ENCODE results near the gene CPNE8.
"Not testable (repeated sequence)": the region's sequence is repeated elsewhere in the genome, so short reads cannot be mapped to it uniquely, and the experiment has no call there.

The CPNE8 gene

DNA sequence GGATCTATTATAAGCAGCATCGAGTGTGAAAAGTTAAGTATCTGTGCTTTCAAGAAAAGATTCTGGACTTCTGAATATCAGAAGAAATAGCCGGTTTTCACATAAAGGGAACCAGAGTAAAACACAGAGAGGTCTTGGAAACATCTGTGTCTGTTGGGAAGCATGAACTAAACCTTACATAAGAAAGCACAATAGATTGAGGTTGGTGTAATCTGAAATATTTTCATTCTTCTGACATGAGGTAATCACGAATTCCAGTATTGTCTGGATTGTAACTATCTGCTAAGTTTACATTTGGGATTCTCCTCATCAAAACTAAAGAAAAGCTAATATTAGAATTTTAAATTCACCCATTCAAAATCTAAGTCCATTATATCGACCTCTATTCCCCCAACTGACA lies 161.3 kb downstream of the CPNE8 start:
- no peak for DNase-seq (ENCODE audit: low read depth in 1 of 2, low spot score in 1 of 2)

DNA sequence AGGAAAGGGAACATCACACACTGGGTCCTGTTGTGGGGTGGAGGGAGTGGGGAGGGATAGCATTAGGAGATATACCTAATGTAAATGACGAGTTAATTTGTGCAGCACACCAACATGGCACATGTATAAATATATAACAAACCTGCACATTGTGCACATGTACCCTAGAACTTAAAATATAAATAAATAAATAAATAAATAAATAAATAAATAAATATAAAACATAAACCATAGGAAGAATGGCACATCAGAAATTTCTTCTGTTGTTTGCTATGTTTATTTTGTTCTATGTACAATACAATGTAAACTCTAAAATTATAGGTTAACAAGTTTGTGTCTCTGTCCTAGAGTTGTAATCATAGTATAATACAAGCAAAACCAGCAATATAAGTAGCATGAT lies 162.9 kb downstream of the CPNE8 start:
- not testable (repeated sequence) for DNase-seq (ENCODE audit: low read depth in 1 of 2, low spot score in 1 of 2)

DNA sequence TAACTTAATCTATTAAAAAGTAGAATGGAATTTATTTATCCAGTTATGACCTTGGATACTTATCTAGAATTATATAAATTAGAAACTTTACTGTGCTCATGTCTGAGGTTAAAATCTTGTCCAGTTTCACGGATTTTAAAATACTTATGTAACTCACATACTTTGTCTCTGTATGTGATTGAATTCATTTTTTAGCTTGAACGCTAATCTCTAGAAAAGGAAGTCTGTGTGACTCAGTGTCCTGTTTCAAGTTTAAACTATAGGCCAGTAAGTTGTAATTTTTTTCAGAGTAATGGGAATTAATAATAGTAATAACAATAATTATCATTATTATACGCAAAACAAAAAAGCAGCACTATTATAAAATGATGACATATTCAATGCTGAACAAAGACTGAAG lies 168.6 kb downstream of the CPNE8 start:
- no peak for DNase-seq (ENCODE audit: low read depth in 1 of 2, low spot score in 1 of 2)

GRCh38 chr12:38732761-38733160 lies 172.6 kb downstream of the CPNE8 start:
- no peak for DNase-seq (ENCODE audit: low read depth in 1 of 2, low spot score in 1 of 2)

DNA sequence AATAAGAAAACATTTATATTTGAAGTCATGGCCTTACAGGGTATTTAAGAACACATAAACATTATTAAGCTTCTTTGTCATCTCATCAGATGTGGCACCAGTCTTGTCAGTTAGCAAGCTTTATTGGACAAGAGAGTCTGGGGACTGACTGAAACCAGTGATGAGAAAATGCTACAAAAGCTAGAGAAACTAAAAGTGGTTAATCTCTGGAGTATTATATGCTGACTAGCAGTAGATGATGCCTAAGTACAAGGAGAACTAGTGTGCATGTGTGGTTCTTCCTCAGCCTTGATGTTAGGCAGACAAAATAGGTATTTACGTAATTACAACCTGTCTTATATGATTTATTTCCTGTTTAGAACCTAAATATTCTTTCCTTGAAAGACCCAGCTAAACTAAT lies 176.5 kb downstream of the CPNE8 start:
- DNase-seq (ENCODE audit: low read depth in 1 of 2, low spot score in 1 of 2), result no peak

DNA sequence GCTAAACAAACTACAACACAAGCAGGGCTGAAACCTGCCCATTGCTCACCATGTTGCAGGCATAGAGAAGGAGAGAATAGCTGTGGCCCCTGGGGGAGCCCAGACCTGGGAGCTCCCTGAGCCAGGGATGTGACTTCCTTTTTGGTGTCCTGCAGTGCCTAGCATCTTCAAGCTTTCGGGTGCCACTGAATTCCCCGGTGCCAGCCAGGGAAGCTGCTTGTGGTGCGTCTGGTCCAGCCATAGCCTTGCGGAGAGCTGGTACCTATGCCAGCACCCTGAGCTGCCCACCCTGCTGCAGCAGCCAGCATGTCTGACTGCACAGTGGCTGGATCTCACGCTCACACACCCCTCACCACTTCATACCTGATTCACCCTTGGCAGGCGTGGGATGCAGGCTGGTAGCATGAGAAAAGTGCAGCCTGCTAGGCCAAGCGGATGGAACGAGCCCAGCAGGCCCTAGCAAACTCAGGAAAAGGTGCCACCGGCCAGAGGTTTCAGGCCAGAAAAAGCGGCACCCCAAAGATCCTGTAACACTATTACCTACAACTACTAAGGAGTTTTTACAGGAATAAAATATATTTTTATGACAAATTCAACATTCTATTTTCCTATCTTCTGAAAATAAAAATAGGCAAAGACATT lies 183.7 kb downstream of the CPNE8 start:
- no peak for DNase-seq (ENCODE audit: low read depth in 1 of 2, low spot score in 1 of 2)

DNA sequence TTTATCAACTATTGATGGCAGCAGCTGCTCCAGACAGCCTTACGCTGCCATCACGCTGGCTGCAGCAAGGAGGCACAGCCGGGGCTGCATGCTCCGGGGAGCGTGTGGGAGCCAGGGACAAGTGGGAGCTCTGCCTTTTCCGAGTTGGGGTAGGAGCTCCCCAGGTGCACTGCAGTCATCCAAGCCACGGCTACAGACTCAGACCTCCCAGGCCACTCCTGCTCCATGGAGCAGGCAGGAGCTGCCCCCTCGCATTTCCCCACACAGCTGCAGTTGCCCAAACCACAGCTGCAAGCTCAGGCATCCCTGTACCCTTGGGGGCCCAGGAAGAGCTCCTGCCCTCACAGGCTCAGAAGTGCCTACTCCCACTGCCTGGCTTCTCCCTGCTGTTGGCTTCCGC lies 184.7 kb downstream of the CPNE8 start:
- DNase-seq (ENCODE audit: low read depth in 1 of 2, low spot score in 1 of 2), result no peak

- DNase-seq (ENCODE audit: low read depth in 1 of 2, low spot score in 1 of 2), result no peak
These were observed 192.1 kb downstream of the CPNE8 start for GRCh38 chr12:38713294-38713693.

GRCh38 chr12:38711054-38711453 lies 194.3 kb downstream of the CPNE8 start:
- no peak for DNase-seq (ENCODE audit: low read depth in 1 of 2, low spot score in 1 of 2)

DNA sequence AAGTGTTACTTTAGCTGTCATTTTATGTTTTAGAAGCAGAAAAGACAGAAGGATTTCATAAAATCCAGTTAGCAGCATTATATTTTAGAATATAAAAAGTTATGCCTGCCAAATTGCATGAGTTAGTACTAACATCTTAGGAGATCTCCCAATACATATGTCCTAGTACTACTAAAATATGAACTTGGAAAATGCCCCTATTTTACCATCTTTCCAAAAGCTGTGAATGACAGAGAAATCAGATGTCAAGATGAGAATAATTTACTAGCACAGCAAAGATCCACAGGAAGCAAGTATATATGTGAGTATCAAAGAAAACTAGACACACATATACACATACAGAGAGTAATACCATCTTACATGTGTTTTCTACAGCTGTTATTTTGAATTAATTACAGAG lies 196.9 kb downstream of the CPNE8 start:
- DNase-seq (ENCODE audit: low read depth in 1 of 2, low spot score in 1 of 2), result no peak

GRCh38 chr12:38707648-38708047 lies 197.7 kb downstream of the CPNE8 start:
- DNase-seq (ENCODE audit: low read depth in 1 of 2, low spot score in 1 of 2), result no peak

DNA sequence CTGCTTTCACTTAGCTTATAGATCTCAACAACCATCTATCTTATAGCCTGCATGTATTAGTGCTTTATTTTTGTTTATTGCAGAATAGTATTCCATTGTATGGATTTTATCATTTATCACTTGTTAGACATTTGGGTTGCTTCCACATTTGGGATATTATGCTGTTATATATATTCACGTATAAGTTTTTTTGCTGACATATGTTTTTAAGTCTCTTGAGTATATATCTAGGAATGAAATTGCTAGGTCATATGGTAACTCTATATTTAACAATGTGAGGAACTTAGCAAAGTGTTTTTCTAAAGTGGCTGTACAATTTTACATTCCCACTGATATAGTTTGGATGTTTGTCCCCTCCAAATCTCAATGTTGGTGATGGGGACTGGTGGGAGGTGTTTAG lies 208.1 kb downstream of the CPNE8 start:
- DNase-seq (ENCODE audit: low read depth in 1 of 2, low spot score in 1 of 2), result no peak

- DNase-seq (ENCODE audit: low read depth in 1 of 2, low spot score in 1 of 2), result no peak
These were observed 210.3 kb downstream of the CPNE8 start for GRCh38 chr12:38695057-38695456.

DNA sequence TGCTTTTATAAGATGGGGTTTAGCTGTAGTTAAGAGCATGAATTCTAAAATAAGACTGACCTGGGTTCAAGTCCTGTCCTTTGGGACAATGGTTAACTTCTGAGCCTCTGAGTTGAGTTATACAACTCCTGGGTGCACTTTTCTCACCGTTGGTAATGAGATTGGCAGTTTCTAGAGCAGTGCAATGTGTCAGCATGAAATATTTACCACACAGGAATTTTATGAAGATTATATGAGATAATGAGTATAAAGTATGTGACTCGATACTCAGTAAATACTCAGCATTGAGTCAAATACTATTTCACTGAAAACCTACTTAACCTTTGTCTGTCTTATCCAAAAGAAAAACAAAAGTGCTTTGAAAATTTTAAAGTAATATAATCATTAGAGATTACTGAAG lies 214.2 kb downstream of the CPNE8 start:
- DNase-seq (ENCODE audit: low read depth in 1 of 2, low spot score in 1 of 2), result no peak

DNA sequence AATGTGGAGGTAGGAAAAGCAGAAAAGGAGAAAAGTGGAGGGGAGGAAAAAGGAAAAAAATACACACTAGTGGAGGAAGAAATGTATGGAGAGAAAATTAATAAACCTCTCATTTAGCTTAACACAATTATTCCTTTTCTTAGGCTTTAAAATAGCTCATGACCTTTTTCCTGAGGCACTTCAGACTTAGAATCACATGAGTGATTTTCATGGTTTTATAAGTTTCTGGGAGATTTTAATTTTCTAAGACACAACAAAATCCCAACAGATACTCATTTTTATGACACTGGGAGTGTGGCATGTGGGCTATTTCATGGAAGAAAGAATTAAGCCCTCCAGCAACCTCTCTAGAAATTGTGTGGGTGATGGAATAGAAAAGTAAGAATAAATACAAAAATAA lies 214.7 kb downstream of the CPNE8 start:
- DNase-seq (ENCODE audit: low read depth in 1 of 2, low spot score in 1 of 2), result no peak

DNA sequence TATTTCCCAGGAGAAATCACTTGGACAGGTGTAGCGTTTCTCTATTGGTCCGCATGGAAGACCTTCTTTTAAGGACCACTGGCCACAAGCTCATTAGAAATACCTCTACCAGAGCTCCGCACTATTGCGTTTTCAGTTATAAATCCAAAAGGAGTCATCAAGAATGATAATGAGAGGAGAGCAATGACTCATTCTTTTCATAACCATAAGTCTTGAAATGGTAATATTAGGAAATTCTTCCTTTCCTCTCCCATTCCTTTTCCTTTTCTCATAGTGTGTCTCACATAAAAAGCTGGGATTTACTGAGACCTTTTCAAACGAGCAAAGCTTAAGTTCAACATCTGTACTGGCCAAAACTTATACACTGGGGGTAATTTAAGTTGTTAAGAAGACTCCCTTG lies 215.7 kb downstream of the CPNE8 start:
- no peak for DNase-seq (ENCODE audit: low read depth in 1 of 2, low spot score in 1 of 2)

GRCh38 chr12:38689195-38689594 lies 216.2 kb downstream of the CPNE8 start:
- DNase-seq (ENCODE audit: low read depth in 1 of 2, low spot score in 1 of 2), result no peak

- no peak for DNase-seq (ENCODE audit: low read depth in 1 of 2, low spot score in 1 of 2)
These were observed 222.9 kb downstream of the CPNE8 start for GRCh38 chr12:38682521-38682920.

DNA sequence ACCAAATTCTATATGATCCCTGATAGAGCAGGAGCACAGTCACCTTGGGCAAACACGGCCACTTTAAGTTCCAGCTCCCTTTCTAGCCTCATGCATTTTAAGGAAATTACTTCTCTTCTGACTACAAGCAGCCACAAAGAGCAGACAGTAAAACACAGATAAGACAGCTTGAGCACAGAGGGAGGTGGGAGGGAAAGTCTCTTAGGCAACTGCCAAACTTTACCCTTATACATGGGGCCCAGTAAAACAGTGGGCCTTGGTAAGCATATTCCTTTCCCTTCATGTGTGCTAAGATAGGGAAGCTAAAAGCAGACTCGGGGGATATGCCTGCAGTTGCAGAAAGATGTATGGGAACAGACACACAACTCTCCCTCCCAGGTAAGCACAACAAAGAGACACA lies 235.9 kb downstream of the CPNE8 start:
- no peak for DNase-seq (ENCODE audit: low read depth in 1 of 2, low spot score in 1 of 2)

GRCh38 chr12:38669081-38669480 lies 236.3 kb downstream of the CPNE8 start:
- DNase-seq (ENCODE audit: low read depth in 1 of 2, low spot score in 1 of 2), result no peak

DNA sequence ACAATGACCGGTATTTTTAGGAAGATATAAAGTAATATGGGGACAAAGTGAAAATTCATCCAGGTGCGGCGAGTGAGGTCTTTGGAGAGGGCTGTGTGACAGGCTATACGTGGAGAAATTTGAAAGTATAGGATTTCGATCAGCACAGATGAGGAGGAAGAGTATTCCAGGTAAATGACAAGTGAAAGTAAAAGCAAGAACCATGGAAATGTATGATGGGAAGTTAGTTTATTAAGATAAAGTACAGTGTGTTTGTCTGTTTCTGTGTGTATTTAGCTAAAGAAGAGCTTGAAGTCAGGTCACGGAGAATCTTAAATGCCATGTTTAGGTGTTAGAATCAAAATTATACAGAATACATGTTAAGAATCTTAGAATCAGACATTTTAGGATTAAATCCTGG lies 239.0 kb downstream of the CPNE8 start:
- DNase-seq (ENCODE audit: low read depth in 1 of 2, low spot score in 1 of 2), result no peak

- DNase-seq (ENCODE audit: low read depth in 1 of 2, low spot score in 1 of 2), result no peak
These were observed 240.6 kb downstream of the CPNE8 start for GRCh38 chr12:38664661-38665269.

DNA sequence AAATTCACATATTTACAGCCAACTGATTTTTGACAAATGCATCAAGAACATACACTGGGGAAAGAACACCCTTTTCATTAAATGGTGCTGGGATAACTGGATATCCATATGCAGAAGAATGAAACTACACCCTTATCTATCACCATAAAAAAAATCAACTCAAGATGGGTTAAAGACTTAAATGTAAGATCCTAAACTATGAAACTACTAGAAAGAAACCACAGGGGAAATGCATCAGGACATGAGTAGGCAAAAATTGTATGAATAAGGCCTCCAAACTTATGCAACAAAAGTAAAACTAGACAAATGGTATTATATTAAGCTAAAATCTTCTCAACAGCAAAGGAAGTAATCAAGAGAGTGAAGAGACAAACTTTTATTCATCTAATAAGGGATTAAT lies 242.6 kb downstream of the CPNE8 start:
- no peak for DNase-seq (ENCODE audit: low read depth in 1 of 2, low spot score in 1 of 2)
